ENCODE data around the gene KCNG3.

DNA sequence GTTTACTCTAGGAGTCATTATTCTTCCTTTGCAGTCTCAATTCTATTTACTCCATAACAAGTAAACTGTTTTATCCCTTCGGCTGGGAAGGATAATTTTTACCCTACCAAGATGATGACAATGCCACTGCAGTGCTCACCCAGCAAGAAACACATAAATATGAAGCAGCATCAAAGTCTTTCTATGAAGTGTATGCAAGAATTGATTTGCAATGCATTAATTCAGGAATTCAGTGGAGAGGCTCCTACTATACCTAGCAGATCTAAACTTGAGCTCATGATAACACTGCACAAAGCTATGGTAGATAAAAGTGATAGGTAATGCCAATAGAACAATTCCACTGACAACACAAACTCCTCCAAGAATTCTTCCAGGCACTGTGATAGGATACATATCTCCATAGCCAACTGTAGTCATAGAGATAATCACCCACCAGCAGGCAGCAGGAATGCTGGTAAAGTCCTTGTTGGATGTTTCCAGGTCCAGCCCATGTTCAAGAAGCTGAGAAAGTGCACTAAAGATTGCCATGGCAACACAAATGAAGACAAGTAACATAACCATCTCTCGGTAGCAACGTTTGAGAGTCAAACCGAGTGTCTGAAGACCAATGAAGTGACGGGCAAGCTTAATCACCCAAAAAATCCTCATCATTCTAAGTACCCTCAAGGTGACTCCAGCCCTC lies 49.9 kb downstream of the KCNG3 start:
- TF ChIP-seq POLR2A (IDR thresholded peaks at IDR 0.05), result no peak
- TF ChIP-seq, protein P1, sequence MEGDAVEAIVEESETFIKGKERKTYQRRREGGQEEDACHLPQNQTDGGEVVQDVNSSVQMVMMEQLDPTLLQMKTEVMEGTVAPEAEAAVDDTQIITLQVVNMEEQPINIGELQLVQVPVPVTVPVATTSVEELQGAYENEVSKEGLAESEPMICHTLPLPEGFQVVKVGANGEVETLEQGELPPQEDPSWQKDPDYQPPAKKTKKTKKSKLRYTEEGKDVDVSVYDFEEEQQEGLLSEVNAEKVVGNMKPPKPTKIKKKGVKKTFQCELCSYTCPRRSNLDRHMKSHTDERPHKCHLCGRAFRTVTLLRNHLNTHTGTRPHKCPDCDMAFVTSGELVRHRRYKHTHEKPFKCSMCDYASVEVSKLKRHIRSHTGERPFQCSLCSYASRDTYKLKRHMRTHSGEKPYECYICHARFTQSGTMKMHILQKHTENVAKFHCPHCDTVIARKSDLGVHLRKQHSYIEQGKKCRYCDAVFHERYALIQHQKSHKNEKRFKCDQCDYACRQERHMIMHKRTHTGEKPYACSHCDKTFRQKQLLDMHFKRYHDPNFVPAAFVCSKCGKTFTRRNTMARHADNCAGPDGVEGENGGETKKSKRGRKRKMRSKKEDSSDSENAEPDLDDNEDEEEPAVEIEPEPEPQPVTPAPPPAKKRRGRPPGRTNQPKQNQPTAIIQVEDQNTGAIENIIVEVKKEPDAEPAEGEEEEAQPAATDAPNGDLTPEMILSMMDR (IDR thresholded peaks at IDR 0.05), result no peak
